GM19099 (cell line): ENCODE measurements around the gene COL6A2.

Experiments
- POLR2A ChIP-seq: IDR thresholded peaks from 3 replicates; pipeline ENCODE4 v1.6.1; 2011; ENCODE audit warnings: low read depth; ENCODE audit not compliant: insufficient read length; ENCODE audit errors: extremely low read depth

The COL6A2 gene

DNA sequence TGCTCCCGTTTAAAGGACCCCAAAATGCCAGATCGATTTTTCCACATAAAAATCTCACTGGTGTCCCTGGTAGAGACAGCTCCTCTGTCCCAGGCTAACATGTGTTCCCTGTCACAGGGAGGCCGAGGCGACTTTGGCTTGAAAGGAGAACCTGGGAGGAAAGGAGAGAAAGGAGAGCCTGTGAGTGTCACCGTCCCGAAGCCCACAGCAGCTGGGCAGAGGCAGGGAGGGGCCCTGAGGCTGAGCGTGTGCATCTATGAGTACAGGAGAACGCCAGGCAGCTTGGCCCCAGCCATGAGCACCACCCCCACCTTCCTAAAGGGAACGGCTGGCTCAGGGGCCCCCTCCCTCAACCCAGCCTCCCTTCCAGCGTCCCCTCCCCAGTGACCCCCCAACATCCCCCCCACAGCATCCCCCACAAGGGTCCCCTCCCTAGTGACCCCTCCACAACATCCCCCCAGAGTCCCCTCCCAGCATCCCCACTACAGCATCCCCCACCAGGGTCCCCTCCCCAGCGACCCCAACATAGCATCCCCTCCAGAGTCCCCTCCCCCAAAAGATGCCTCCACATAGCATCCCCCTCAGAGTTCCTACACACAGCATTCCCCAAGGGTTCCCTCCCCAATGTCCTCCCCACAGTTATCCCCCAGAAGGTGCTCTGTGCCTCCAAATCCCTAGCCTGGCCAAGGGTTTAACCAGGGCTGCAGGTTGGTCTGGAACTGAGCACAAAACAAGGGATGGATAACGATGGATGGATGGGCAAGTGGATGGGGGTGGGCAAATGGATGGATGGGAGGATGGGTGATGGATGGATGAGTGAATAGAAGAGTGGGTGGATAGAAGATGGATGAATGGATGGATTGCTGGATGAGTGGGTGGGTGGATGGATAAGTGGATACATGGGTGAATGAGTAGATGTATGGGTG lies 25.1 kb downstream of the COL6A2 start:
- no peak for TF ChIP-seq POLR2A

DNA sequence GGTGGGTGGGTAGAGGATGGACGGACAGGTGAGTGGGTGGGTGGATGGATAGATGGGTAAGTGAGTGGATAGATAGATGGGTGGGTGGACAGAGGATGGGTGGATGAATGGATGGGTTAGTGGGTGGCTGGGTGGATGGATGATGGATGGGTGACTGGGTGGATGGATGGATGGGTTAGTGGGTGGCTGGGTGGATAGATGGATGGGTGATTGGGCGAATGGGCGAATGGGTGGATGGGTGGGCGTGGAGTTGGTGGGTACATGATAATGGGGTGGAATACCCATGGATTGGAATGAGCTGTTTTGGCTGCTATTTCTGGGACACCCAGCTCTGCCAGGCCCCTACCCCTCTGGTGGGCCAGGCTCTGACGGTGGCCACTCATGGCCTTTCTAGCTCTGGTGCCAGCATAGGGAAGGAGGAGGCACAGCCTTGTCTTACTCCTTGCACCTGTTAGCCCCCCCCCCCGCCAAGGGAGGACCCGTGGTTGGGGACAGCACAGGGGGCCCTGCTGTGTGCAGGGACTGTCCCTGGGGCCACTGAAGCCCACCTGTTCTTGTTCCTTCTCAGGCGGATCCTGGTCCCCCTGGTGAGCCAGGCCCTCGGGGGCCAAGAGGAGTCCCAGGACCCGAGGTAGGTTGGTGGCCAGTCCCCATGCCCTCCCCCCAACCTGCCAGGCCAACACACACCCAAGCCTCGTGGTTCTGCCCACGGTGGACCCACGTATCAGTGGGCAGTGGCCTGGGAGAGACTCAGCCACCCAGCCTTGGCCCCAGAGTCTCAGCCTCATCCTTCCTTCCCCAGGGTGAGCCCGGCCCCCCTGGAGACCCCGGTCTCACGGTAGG lies 26.4 kb downstream of the COL6A2 start:
- no peak for TF ChIP-seq POLR2A

DNA sequence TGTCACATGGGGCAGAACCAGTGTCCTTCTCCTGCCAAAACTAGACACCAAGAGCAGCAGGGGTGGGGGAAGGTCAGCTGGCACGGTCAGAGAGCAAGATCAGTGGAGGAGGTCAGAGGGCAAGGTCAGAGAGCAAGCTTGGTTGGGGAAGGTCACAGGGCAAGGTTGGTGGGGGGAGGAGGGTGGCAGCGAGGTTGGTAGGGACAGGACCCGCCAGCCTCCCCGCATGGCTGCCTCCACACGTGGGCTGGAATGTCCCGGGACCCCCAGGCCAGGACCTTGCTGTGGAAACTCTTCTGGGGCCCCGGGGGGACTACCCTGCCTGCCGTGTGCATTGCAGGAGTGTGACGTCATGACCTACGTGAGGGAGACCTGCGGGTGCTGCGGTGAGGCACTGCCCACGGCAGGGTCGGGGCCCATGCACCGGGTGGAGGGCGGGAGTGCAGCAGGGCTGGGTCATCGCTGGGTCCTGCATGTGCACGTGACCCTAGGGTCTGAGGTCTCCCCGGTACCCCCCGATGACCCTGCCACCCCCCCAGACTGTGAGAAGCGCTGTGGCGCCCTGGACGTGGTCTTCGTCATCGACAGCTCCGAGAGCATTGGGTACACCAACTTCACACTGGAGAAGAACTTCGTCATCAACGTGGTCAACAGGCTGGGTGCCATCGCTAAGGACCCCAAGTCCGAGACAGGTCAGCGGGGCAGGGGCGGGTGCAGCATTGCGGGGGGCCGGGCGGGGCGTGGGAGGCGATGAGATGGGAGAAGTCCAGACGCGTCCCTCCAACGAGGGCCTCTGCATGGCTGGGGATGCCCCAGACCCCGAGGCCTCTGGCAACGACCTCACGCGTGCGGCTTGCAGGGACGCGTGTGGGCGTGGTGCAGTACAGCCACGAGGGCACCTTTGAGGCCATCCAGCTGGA lies 27.3 kb downstream of the COL6A2 start:
- TF ChIP-seq POLR2A: no peak

DNA sequence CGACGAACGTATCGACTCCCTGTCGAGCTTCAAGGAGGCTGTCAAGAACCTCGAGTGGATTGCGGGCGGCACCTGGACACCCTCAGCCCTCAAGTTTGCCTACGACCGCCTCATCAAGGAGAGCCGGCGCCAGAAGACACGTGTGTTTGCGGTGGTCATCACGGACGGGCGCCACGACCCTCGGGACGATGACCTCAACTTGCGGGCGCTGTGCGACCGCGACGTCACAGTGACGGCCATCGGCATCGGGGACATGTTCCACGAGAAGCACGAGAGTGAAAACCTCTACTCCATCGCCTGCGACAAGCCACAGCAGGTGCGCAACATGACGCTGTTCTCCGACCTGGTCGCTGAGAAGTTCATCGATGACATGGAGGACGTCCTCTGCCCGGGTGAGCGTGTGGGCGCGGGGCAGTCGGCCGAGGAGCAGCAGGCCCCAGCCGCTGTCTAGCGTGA lies 28.0 kb downstream of the COL6A2 start:
- no peak for TF ChIP-seq POLR2A

DNA sequence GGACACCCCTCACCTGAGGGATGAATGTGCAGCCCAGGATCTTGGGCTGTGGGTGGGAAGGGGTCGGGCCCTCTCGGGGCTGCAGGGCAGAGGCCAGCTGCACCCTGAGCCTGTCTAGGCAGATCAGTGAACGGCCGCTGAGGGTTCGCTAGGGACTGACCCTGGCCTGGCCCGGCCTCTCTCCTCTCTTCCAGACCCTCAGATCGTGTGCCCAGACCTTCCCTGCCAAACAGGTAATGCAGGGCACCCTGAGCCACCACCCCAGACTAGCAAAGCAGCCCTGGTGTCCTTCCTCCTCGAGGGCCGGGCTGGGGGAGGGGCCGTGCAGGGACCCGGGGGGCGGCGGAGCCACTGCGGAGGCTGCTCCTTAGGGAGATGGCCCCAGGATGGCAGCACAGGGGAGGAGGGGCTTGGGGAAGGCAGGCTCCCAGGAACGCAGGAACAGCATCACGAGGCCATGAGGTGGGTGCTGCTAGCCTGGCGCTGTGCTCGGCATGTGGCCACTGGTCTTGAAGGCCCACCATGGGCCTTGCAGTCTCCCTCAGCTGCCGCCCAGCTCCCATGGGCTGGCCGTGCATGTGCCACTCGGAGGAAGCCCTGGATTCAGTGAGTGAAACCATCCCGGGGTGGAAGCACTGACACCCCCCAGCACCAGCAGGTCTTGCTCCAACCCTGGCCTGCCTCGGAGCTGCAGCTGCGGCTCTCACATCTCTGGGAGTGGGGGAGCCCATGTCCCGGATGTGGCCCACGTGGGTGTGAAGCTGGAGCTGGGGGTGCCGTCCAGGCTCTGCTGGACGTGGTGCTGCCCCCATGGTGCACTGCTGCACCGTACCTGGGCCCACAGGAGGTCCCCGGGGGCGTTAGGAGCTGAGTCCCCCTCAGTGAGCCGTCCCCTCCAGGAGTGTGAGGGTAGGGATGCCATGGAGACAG lies 28.7 kb downstream of the COL6A2 start:
- no peak for TF ChIP-seq POLR2A

DNA sequence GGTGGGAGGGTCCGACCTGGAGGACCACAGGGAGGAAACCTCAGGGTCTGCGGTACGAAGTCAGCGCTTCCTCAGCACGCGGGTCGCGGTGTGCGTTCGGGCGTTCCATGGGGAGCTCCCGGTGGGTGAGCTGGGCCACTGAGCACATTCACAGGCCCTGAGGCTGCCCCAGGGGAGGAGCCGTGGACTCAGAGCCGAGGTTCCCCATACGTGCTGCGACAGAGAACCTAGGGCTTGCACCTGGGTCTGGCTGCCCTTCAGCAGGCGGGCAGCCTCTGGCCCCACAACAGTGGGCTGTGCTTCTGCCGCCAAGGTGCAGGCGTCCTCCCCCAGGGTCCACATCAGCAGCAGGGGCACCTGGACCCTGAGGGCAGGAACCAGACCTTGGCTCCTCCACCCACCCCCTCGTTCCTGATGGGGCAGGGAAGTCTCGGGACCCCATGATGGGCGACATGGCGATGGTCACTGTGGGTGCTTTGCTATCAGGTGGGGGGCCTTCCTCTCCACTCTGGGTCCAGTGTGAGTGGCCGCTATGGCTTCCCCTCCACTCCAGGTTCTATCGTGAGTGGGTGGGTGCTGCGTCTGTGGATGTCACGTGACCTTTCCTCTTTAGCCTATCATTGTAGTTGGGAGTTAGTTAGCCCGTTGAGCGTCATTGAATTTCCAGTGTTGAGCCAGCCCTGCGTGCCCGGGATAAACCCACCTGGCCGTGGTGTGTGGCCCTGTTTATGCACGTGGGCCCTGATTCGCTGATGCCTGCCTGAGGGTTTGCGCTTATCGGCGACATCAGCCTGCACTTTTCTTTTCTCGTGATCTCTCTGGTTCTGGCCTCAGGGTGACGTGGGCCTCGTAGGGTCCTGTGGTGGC lies 29.6 kb downstream of the COL6A2 start:
- no peak for TF ChIP-seq POLR2A

DNA sequence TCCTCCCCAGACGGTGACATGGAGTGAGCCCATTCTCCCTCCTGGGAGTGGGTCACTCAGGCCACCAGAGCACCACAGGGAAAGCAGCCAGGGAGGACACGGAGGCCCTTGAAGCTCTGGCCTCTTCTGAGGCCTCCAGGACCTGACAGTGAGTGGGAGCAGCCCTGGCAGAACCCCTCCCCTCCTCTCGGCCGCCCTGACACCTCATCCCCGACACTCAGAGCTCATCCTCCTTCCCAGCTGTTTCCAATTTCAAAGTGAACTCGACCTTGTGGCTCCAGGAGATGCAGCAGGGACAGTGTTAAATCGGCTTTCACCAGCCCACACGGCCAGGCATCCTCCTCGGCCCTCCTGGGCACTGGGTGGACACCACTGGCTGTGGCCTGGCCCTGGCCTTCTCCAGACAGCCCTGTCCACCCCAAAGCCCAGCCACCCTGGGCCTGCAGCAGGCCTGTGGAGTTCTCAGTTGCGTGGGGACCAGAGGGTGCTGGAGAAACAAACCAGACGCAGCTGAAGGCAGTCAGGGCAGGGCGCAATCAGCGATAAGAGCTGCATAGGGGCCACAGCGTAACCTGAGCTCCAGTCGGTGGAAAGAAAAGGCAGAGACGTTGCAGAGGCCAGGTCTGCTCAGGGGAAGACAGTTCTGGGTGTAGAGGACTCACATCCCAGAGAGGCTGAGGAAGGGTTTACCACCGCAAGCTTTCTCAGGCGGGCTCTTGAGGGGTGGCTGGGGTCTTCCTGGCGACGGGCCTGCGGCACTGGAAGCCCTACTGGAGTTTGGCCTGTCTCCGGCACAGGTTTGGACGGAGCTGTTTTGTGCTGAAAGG lies 30.4 kb downstream of the COL6A2 start:
- no peak for TF ChIP-seq POLR2A

DNA sequence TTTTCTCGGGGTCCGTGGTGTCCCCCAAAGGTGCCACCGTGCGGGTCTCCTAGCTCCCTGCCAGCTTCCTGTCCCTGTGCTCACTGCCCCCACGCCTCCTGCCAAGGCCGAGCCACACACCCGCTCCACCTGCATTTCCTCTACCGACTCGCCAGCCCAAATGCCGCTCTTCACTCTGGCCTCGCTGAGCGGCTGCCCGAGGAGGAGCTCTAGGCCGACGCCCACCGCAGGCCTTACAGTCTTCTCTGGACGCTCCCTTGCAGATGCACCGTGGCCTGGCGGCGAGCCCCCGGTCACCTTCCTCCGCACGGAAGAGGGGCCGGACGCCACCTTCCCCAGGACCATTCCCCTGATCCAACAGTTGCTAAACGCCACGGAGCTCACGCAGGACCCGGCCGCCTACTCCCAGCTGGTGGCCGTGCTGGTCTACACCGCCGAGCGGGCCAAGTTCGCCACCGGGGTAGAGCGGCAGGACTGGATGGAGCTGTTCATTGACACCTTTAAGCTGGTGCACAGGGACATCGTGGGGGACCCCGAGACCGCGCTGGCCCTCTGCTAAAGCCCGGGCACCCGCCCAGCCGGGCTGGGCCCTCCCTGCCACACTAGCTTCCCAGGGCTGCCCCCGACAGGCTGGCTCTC lies 31.1 kb downstream of the COL6A2 start:
- TF ChIP-seq POLR2A: no peak

DNA sequence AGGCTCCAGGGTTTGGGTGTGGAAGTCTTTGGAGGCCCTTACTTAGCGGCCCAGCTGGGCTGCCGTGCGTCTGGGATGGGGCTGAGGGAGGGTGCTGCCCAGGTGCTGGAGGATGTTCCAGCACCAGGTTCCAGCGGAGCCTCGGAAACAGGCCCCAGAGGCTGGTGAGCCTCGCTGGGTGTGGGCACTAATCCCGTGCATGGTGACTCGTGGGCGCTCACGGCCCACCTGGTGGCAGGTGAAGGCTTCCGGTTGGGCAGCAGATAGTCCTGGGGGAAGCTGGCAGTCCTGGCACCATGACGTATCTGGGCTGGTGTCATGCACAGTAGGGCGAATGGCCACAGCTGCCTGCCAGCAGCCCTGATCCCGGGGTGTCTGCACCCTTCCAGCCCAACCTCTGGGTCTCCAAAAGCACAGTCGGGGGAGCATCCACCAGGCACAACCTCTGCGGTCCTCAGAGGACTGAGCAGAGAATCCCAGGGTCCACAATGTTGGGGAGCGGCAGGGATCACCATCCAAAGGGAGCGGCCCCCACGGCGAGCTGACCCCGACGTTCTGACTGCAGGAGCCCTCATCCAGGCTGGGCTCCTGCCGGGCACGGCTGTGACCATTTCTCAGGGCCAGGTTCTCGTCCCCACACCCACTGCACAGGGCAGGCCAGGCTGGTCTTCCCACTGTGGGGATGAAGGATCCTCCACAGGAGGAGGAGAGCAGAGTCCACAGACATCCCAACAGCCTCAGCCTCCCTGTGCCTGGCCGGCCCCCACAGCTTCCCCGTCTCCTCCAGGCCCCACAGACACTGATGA lies 32.1 kb downstream of the COL6A2 start:
- no peak for TF ChIP-seq POLR2A

DNA sequence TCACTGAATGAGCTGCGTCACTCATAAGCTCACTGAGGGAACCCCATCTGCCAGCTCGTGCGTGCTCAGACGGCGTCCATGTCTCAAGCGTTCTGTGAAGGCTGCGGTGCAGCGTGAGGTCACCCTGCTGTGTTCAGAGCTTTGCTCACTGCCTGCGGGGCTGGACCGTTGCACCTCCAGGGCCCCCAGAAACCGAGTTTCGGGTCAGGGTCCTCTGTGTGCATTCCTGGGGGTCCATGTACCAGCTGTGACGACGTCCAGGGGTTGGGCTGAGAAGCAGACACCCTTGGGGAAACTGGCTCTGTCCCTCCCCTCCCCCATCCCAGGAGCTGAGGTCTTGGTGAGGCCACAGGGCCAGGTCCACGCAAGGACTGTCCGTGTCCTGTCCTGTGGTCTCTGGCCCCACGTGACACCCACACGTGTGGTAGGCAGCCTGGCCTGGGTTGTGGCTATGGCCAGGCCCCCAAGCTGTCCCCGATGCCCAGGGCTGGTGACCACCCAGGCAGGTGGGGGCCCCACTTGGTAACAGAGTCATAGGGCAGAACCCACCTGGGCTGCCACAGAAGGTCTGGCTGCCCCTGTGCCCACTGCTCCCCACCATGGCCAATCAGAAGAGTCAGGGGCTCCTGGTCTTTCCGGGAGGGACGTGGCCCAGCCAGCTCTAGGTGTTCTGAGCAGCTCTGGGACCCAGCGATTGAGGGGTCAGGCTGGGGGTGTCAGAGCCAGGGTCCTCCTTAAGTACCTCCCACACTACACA lies 33.1 kb downstream of the COL6A2 start:
- no peak for TF ChIP-seq POLR2A
